ENCODE results near the gene SRMS. TPM values are rescaled to one million over a fixed set of nuclear protein-coding genes. Genes with fewer than 3 reads are reported as not detected.

SRMS gene
- total RNA-seq, 1 experiment from 2014 or later: 3.2 TPM

GRCh38 chr20:63508072-63508768 lies 39.3 kb downstream of the SRMS start:
- ChIA-PET RAD21 (ENCODE audit: low non-redundant PET in 1 of 2, low total read pairs in 2 of 2, uncharacterized antibody in 2 of 2, unreplicated experiment in 2 of 2) (no interaction called here), POLR2A (no interaction called here), CTCF (no interaction called here)
- no peak for TF ChIP-seq RAD21 (IDR thresholded peaks at IDR 0.05; ENCODE audit: low read depth)
- TF ChIP-seq YY1 (IDR thresholded peaks at IDR 0.05; ENCODE audit: extremely low read depth, insufficient replicate concordance, low read depth, low read length): no peak
- no peak for TF ChIP-seq ELF1 (IDR thresholded peaks at IDR 0.05; ENCODE audit: borderline replicate concordance, low read depth)
- TF ChIP-seq SRF (IDR thresholded peaks at IDR 0.05; ENCODE audit: low read depth): no peak
- no peak for TF ChIP-seq FOSL1 (IDR thresholded peaks at IDR 0.05; ENCODE audit: low read depth)
- no peak overlapping the region for H3K4me3 ChIP-seq (replicated peaks in 1 of 2; ENCODE audit: low read depth in 1 of 2, low read length in 2 of 2)
- no peaks in the 10 kb centered on the region for H4K20me1 ChIP-seq (ENCODE audit: insufficient read depth)
- intact Hi-C loops (cut with micrococcal nuclease): no loop called here
- H3K4me1 ChIP-seq (ENCODE audit: control insufficient read depth in 1 of 2, insufficient read depth in 2 of 2, low read length in 2 of 2): no peaks in the 10 kb centered on the region
- no TSS peak for BruUV-seq (replicated peaks)
- no peak overlapping the region for H3K27ac ChIP-seq (ENCODE audit: low read depth, low read length)
- DNase-seq (ENCODE audit: low read depth, low spot score): no peak
- no peaks in the 10 kb centered on the region for H3K79me2 ChIP-seq (ENCODE audit: insufficient read depth, low read length)
- no peaks in the 10 kb centered on the region; a peak in 1 of 4 replicates for H3K9me3 ChIP-seq (ENCODE audit: control insufficient read depth in 1 of 2, insufficient read depth in 1 of 2, low read depth in 1 of 2, low read length in 2 of 2)
- no peak overlapping the region for H2AFZ ChIP-seq (ENCODE audit: low read depth, low read length, poor library complexity, severe bottlenecking)
- ATAC-seq: no peak
- peaks cover 7% of the 10 kb centered on the region; the same call in 1 of the 2 replicates for H3K27me3 ChIP-seq (ENCODE audit: insufficient read depth, low read length)
- no peaks in the 10 kb centered on the region for H3K9me2 ChIP-seq (ENCODE audit: insufficient read depth)
- no peak overlapping the region for H3K9ac ChIP-seq (ENCODE audit: low read length)
- H3K36me3 ChIP-seq (ENCODE audit: control insufficient read depth in 1 of 2, insufficient read depth in 2 of 2, low read length in 2 of 2): no peaks in the 10 kb centered on the region
- H3K4me2 ChIP-seq (ENCODE audit: low read length): no peak overlapping the region

DNA sequence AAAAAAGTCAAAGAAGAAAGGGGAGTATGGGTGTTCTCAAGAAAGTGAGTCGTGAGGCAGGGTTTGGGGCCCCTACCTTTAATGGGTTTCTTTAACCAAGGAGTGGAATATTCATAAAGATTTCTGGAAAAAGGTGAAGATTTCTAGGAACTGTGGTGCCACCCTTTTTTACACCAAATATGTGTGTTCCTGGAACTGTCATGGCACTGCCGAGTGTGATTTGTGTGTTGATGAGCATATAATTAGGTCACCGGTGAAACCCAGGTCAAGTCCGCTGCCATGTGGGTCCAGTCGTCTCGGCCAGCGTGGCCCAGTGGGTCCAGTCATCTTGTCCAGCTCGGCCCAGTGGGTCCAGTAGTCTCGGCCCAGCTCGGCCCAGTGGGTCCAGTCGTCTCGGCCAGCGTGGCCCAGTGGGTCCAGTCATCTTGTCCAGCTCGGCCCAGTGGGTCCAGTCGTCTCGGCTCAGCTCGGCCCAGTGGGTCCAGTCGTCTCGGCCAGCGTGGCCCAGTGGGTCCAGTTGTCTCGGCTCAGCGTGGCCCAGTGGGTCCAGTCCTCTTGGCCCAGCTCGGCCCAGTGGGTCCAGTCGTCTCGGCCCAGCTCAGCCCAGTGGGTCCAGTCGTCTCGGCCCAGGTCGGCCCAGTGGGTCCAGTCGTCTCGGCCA lies 40.3 kb downstream of the SRMS start:
- POLR2A ChIA-PET: no interaction called here
- TF ChIP-seq POLR2AphosphoS5 (IDR thresholded peaks at IDR 0.05; ENCODE audit: low read depth, low read length) (no peak), JUND (IDR thresholded peaks at IDR 0.05) (no peak), ZNF274 (IDR thresholded peaks at IDR 0.05; ENCODE audit: low read depth, low read length) (no peak), POLR2A (IDR thresholded peaks at IDR 0.05; ENCODE audit: borderline replicate concordance, extremely low read depth, insufficient read depth, insufficient read length) (no peak), TCF7L2 (IDR thresholded peaks at IDR 0.05; ENCODE audit: borderline replicate concordance, extremely low read depth, insufficient read depth, insufficient read length) (no peak), SIN3A (IDR thresholded peaks at IDR 0.05; ENCODE audit: low read depth) (no peak), ELF1 (IDR thresholded peaks at IDR 0.05; ENCODE audit: borderline replicate concordance, low read depth) (no peak), CBX3 (IDR thresholded peaks at IDR 0.05; ENCODE audit: low read depth) (no peak), SRF (IDR thresholded peaks at IDR 0.05; ENCODE audit: low read depth) (no peak), ZFX (IDR thresholded peaks at IDR 0.05) (no peak)
- TF ChIP-seq, protein P1, sequence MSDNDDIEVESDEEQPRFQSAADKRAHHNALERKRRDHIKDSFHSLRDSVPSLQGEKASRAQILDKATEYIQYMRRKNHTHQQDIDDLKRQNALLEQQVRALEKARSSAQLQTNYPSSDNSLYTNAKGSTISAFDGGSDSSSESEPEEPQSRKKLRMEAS (IDR thresholded peaks at IDR 0.05): no peak
- TF ChIP-seq, protein P2, sequence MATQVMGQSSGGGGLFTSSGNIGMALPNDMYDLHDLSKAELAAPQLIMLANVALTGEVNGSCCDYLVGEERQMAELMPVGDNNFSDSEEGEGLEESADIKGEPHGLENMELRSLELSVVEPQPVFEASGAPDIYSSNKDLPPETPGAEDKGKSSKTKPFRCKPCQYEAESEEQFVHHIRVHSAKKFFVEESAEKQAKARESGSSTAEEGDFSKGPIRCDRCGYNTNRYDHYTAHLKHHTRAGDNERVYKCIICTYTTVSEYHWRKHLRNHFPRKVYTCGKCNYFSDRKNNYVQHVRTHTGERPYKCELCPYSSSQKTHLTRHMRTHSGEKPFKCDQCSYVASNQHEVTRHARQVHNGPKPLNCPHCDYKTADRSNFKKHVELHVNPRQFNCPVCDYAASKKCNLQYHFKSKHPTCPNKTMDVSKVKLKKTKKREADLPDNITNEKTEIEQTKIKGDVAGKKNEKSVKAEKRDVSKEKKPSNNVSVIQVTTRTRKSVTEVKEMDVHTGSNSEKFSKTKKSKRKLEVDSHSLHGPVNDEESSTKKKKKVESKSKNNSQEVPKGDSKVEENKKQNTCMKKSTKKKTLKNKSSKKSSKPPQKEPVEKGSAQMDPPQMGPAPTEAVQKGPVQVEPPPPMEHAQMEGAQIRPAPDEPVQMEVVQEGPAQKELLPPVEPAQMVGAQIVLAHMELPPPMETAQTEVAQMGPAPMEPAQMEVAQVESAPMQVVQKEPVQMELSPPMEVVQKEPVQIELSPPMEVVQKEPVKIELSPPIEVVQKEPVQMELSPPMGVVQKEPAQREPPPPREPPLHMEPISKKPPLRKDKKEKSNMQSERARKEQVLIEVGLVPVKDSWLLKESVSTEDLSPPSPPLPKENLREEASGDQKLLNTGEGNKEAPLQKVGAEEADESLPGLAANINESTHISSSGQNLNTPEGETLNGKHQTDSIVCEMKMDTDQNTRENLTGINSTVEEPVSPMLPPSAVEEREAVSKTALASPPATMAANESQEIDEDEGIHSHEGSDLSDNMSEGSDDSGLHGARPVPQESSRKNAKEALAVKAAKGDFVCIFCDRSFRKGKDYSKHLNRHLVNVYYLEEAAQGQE (IDR thresholded peaks at IDR 0.05; ENCODE audit: low read depth): no peak

More for the DNA sequence above, 40.3 kb downstream of the SRMS start:
- Histone ChIP-seq H3K9me2 (ENCODE audit: insufficient read depth) (no peaks in the 10 kb centered on the region), H3K4me3 (replicated peaks in 1 of 2; ENCODE audit: low read depth in 1 of 2, low read length in 2 of 2) (no peak overlapping the region), H3K4me2 (ENCODE audit: low read length) (no peak overlapping the region), H3K9me3 (ENCODE audit: control insufficient read depth in 1 of 2, insufficient read depth in 1 of 2, low read depth in 1 of 2, low read length in 2 of 2) (no peaks in the 10 kb centered on the region; a peak in 1 of 4 replicates), H3K4me1 (ENCODE audit: control insufficient read depth in 1 of 2, insufficient read depth in 2 of 2, low read length in 2 of 2) (peaks cover 3% of the 10 kb centered on the region in 2 experiments; a peak in 3 of 4 replicates), H4K20me1 (ENCODE audit: insufficient read depth) (no peaks in the 10 kb centered on the region), H3K9ac (ENCODE audit: low read length) (no peak overlapping the region), H3K36me3 (ENCODE audit: control insufficient read depth in 1 of 2, insufficient read depth in 2 of 2, low read length in 2 of 2) (no peaks in the 10 kb centered on the region), H3K79me2 (ENCODE audit: insufficient read depth, low read length) (no peaks in the 10 kb centered on the region), H3K27ac (ENCODE audit: low read depth, low read length) (no peak overlapping the region), H3K27me3 (ENCODE audit: insufficient read depth, low read length) (no peaks in the 10 kb centered on the region), H2AFZ (ENCODE audit: low read depth, low read length, poor library complexity, severe bottlenecking) (no peak overlapping the region)
- ChIA-PET CTCF (no interaction called here), RAD21 (ENCODE audit: low non-redundant PET in 1 of 2, low total read pairs in 2 of 2, uncharacterized antibody in 2 of 2, unreplicated experiment in 2 of 2) (no interaction called here)
- no peak for ATAC-seq
- DNase-seq (ENCODE audit: low read depth, low spot score): no peak
- intact Hi-C loops (cut with micrococcal nuclease): no loop called here
- BruUV-seq (replicated peaks): no TSS peak
